BJ (cell line): Measurements from ENCODE around the gene ATG16L1. TPM values are rescaled to one million over a fixed set of nuclear protein-coding genes. Genes with fewer than 3 reads are reported as not detected.

Source experiments
- CTCF ChIA-PET: fragments of 350-600 bp; formaldehyde crosslinking; extraction: SDS; loops from one replicate; lab custom pipeline; 2021; ENCODE audit warnings: antibody characterized with exemption, inconsistent platforms; lab: Yijun Ruan, JAX
- POLR2A ChIA-PET: fragments of 300-600 bp; sonication (Branson Sonifier 250); formaldehyde crosslinking; extraction: SDS; loops from one replicate; lab custom pipeline; 2021; ENCODE audit warnings: antibody characterized with exemption; lab: Charles Lee
- DNase-seq: peaks from one replicate; pipeline ENCODE4 v3.0.0-alpha.2; 2011; ENCODE audit warnings: low read depth
- H3K27me3 ChIP-seq: 2 replicates; pipeline ENCODE4 v1.6.0; 2011; ENCODE audit warnings: low read length; ENCODE audit not compliant: control insufficient read depth, insufficient read depth
- H3K36me3 ChIP-seq: 2 replicates; pipeline ENCODE4 v1.5.1; 2011; ENCODE audit warnings: low read length; ENCODE audit not compliant: control insufficient read depth, insufficient read depth
- H3K4me3 ChIP-seq: 2 replicates; pipeline ENCODE4 v1.5.1; 2011; ENCODE audit warnings: low read depth, mild to moderate bottlenecking, control low read depth, low read length
- polyA plus RNA-seq: library from polyadenylated mRNA; depleted of rRNA; stranded (reverse); fragments of >200 nt; gene quantifications from 2 replicates; pipeline ENCODE4 v1.2.3, GENCODE V29; 2011
- TF ChIP-seq, protein P1 (sequence below): IDR thresholded peaks from 2 replicates; pipeline ENCODE4 v1.5.1; 2011; ENCODE audit warnings: low read depth, mild to moderate bottlenecking, control low read depth, inconsistent platforms, low read length, moderate library complexity; ENCODE audit not compliant: insufficient read depth

ATG16L1 gene
- polyA plus RNA-seq, 1 experiment = 26.4 TPM

DNA sequence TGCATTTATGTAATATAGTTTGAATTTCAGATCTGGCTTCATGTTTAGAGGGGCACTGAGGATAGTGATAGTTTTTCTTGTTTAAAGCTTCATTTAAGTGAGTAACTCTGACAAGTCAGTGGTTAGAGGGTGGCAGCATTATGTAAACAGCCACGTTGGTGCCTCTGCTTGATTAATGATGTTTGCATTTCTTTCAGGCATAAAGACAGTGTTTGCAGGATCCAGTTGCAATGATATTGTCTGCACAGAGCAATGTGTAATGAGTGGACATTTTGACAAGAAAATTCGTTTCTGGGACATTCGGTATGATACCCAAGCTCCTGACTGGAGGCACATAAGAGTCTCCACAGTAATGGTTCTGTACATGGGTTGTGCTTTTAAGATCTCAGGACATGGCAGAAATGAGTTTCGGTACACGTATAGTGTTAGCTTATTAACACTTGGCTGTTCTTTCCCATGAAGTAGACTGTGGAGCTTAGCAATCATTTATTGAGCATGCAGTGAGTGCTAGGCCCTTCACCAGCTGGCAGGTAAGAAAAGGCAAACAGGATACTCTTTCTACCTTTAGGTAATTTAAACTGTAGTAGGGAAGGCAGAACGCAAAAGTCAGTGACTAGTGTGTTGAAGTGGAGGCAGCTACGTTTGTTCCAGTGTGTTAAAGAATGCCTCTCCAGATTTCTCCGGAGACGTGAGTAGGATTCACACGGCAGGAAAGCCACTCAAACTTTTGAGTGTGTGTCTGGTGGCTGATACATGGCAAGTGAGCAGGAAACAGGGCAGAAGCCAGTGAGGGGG is 38.8 kb downstream of the ATG16L1 start:
- ChIA-PET POLR2A (no interaction called here), CTCF (interaction anchor here (0.6 kb wide), 1 partner anchor 836 kb away, joined by 3 read pairs; no protein-coding TSS in a partner anchor)
- Histone ChIP-seq H3K4me3 (no peak overlapping the region), H3K27me3 (no peaks in the 10 kb centered on the region), H3K36me3 (peaks cover 36% of the 10 kb centered on the region)
- no peak for DNase-seq
- TF ChIP-seq, protein P1, sequence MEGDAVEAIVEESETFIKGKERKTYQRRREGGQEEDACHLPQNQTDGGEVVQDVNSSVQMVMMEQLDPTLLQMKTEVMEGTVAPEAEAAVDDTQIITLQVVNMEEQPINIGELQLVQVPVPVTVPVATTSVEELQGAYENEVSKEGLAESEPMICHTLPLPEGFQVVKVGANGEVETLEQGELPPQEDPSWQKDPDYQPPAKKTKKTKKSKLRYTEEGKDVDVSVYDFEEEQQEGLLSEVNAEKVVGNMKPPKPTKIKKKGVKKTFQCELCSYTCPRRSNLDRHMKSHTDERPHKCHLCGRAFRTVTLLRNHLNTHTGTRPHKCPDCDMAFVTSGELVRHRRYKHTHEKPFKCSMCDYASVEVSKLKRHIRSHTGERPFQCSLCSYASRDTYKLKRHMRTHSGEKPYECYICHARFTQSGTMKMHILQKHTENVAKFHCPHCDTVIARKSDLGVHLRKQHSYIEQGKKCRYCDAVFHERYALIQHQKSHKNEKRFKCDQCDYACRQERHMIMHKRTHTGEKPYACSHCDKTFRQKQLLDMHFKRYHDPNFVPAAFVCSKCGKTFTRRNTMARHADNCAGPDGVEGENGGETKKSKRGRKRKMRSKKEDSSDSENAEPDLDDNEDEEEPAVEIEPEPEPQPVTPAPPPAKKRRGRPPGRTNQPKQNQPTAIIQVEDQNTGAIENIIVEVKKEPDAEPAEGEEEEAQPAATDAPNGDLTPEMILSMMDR = no peak

DNA sequence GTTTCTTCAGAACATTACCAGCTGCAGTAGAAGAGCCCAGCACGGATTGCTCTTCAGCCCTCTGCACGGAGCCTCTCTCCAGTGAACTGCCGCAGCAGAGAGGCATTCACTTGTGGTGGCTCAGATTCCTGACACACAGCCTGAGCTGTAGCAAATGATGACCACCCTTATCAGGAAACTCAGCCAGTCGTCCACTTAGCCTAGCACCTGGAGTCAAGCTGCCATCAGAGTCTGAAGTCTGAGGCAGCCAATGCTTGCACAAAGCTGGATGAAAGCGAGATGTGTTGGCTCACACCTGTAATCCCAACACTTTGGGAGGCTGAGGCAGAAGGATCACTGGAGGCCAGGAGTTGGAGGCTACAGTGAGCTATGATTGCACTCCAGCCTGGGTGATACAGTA is 44.4 kb downstream of the ATG16L1 start:
- Histone ChIP-seq H3K4me3 (no peak overlapping the region), H3K27me3 (no peaks in the 10 kb centered on the region), H3K36me3 (peaks cover 18% of the 10 kb centered on the region)
- POLR2A ChIA-PET = no interaction called here
- DNase-seq = no peak
- TF ChIP-seq, protein P1 = no peak
- CTCF ChIA-PET = no interaction called here

DNA sequence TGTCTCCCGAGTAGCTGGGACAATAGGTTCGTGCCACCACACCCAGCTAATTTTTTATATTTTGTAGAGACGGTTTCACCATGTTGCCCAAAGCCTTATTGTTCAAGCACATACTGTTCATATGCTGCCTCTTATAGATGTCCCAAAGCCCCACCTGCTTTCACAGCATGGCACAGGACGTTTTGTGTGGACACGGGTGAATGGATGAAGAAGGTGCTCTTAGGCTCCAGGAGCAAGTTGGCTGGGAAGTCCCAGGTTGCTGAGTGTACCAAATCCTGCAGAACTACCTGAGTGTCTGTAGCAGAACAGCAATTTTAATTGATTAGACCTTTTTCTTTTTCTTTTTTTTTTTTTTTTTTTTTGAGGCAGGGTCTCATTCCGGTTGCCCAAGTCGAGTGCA is 45.6 kb downstream of the ATG16L1 start:
- ChIA-PET CTCF (no interaction called here), POLR2A (no interaction called here)
- TF ChIP-seq, protein P1 = no peak
- Histone ChIP-seq H3K4me3 (no peak overlapping the region), H3K36me3 (peaks cover 8% of the 10 kb centered on the region), H3K27me3 (no peaks in the 10 kb centered on the region)
- DNase-seq = no peak

DNA sequence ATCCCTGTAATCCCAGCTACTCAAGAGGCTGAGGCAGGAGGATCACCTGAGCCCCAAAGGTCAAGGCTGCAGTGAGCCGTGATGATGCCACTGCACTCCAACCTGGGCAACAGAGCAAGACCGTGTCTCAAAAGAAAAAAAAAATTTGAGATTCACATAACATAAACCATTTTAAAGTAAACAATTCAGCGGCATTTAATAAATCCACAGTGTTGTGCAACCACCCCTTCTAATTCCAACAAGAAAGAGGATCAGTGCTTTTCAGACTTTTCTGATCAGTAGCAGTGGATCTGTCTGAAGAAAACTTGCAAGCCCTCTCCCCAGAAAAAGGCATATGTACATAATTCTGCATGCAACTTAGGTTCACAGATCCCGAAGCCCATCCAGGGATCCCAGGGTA is 48.9 kb downstream of the ATG16L1 start:
- POLR2A ChIA-PET = no interaction called here
- TF ChIP-seq, protein P1 = no peak
- Histone ChIP-seq H3K27me3 (no peaks in the 10 kb centered on the region), H3K36me3 (no peaks in the 10 kb centered on the region), H3K4me3 (no peak overlapping the region)
- CTCF ChIA-PET = no interaction called here
- DNase-seq = no peak

DNA sequence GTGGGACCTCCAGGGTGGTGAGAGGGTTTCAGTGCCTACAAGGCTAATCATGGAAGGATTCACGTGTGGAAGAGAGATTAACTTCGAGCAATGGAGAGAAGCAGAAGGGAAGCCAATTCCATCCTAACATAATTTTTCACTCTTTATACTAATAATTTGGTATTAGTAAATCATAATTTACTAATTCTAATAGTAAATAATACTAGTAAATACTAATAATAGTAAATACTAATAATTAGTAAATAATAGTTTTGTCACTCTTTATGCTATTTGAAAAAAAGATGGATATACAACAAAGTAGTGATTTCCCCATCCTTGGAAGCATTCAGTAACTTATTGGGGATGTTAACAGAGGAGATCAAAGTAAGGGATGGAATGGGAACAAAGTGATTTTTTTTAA is 49.8 kb downstream of the ATG16L1 start:
- TF ChIP-seq, protein P1 = no peak
- Histone ChIP-seq H3K36me3 (no peaks in the 10 kb centered on the region), H3K4me3 (no peak overlapping the region), H3K27me3 (no peaks in the 10 kb centered on the region)
- POLR2A ChIA-PET = no interaction called here
- DNase-seq = no peak
- CTCF ChIA-PET = no interaction called here
